Left ventricle myocardium inferior (tissue), 1 donor: ENCODE data around the gene GUCY1A2. TPM values are rescaled to one million over a fixed set of nuclear protein-coding genes. Genes with fewer than 3 reads are reported as not detected.

Source experiments
- DNase-seq: peaks from one replicate; pipeline ENCODE4 v3.0.0-alpha.2; 2020
- H3K27ac ChIP-seq: fragments of 200-600 bp; replicated peaks from 2 replicates; pipeline ENCODE4 v1.8.0; 2021
- H3K27me3 ChIP-seq: fragments of 200-600 bp; 2 replicates; pipeline ENCODE4 v1.8.0; 2021; ENCODE audit warnings: low read depth
- H3K36me3 ChIP-seq: fragments of 200-600 bp; 2 replicates; pipeline ENCODE4 v1.8.0; 2021
- H3K4me1 ChIP-seq: fragments of 200-600 bp; 2 replicates; pipeline ENCODE4 v1.8.0; 2021
- H3K4me3 ChIP-seq: fragments of 200-600 bp; 2 replicates; pipeline ENCODE4 v1.8.0; 2021; ENCODE audit warnings: mild to moderate bottlenecking, moderate library complexity
- H3K9me3 ChIP-seq: fragments of 200-600 bp; replicated peaks from 2 replicates; pipeline ENCODE4 v1.8.0; 2021
- CTCF ChIP-seq: fragments of 200-600 bp; IDR thresholded peaks from 2 replicates; pipeline ENCODE4 v1.8.0; 2021; ENCODE audit warnings: antibody characterized with exemption, mild to moderate bottlenecking, borderline replicate concordance
- intact Hi-C: fragments of 100-400 bp; cut with micrococcal nuclease; formaldehyde crosslinking; loops from one replicate; pipeline ENCODE4 v1.11.0; 2022
- total RNA-seq: library from RNA; stranded (reverse); fragmentation: NEBNext Ultra II Directional; extraction: Animal tissue kit (Norgen Biotek cat#: 25700); gene quantifications from one replicate; pipeline ENCODE4 v1.2.1, GENCODE V29; 2021
- donor health status: DM: no; HTN: yes; CAD: no; lungs with severe emphysema.

The GUCY1A2 gene
- total RNA-seq, 1 donor from 2014 or later: 10.2 TPM

- no peak for DNase-seq
- Histone ChIP-seq H3K36me3 (no peaks in the 10 kb centered on the region), H3K4me3 (no peak overlapping the region), H3K27me3 (no peaks in the 10 kb centered on the region), H3K9me3 (no peaks in the 10 kb centered on the region), H3K27ac (no peak overlapping the region), H3K4me1 (peaks cover 7% of the 10 kb centered on the region)
- intact Hi-C loops: no loop called here
- TF ChIP-seq CTCF: no peak
Measured at GRCh38 chr11:106974831-106975230, 43.4 kb downstream of the GUCY1A2 start.

GRCh38 chr11:106971864-106972263 is 46.4 kb downstream of the GUCY1A2 start:
- no peak for DNase-seq
- H3K4me3 ChIP-seq: no peak overlapping the region
- intact Hi-C loops: no loop called here

GRCh38 chr11:106969644-106970355 is 48.5 kb downstream of the GUCY1A2 start:
- no peaks in the 10 kb centered on the region for H3K27me3 ChIP-seq
- DNase-seq: no peak
- TF ChIP-seq CTCF: no peak
- peak overlapping the region; percentile 21 for H3K27ac ChIP-seq
- H3K9me3 ChIP-seq: no peaks in the 10 kb centered on the region
- H3K36me3 ChIP-seq: no peaks in the 10 kb centered on the region
- peaks cover 3% of the 10 kb centered on the region for H3K4me1 ChIP-seq
- intact Hi-C loops: no loop called here
- H3K4me3 ChIP-seq: no peak overlapping the region

More at GRCh38 chr11:106971864-106972263, 46.4 kb downstream of the GUCY1A2 start:
- TF ChIP-seq CTCF: no peak
- Histone ChIP-seq H3K27me3 (no peaks in the 10 kb centered on the region), H3K36me3 (no peaks in the 10 kb centered on the region), H3K9me3 (no peaks in the 10 kb centered on the region), H3K4me1 (peaks cover 7% of the 10 kb centered on the region), H3K27ac (no peak overlapping the region)

GRCh38 chr11:106962995-106963394 is 55.3 kb downstream of the GUCY1A2 start:
- no peaks in the 10 kb centered on the region for H3K27me3 ChIP-seq
- no peaks in the 10 kb centered on the region for H3K36me3 ChIP-seq
- H3K4me3 ChIP-seq: no peak overlapping the region
- no peaks in the 10 kb centered on the region for H3K9me3 ChIP-seq
- no peak for DNase-seq
- no peak for TF ChIP-seq CTCF
- intact Hi-C loops: no loop called here
- H3K27ac ChIP-seq: no peak overlapping the region
- H3K4me1 ChIP-seq: peaks cover 44% of the 10 kb centered on the region

- no peak for DNase-seq
- intact Hi-C loops: no loop called here
- H3K4me1 ChIP-seq: peaks cover 46% of the 10 kb centered on the region
- H3K36me3 ChIP-seq: no peaks in the 10 kb centered on the region
- no peaks in the 10 kb centered on the region for H3K9me3 ChIP-seq
- H3K27ac ChIP-seq: no peak overlapping the region
- no peak overlapping the region for H3K4me3 ChIP-seq
- TF ChIP-seq CTCF: no peak
- H3K27me3 ChIP-seq: no peaks in the 10 kb centered on the region
Measured at GRCh38 chr11:106961518-106961917, 56.8 kb downstream of the GUCY1A2 start.
